Transverse colon (tissue), 4 donors: ENCODE data around the gene MIDN.

Source experiments
- EP300 ChIP-seq: sonication (generic); formaldehyde crosslinking; IDR thresholded peaks from one replicate; pipeline ENCODE4 v1.6.1; 2017; ENCODE audit warnings: antibody characterized with exemption, low read depth
- POLR2A ChIP-seq: fragments of 450-650 bp; IDR thresholded peaks from one replicate; pipeline ENCODE4 v1.6.1; 2016; ENCODE audit warnings: antibody characterized with exemption, mild to moderate bottlenecking, moderate library complexity
- POLR2AphosphoS5 ChIP-seq, 3 donors: sonication (generic); formaldehyde crosslinking; IDR thresholded peaks; one replicate each; pipeline ENCODE4 v1.6.1; 2016; ENCODE audit warnings: antibody characterized with exemption in 3 of 3
- TF ChIP-seq, protein P1 (sequence below), 5 experiments: fragments of 200-600 bp in 3 of 5; fragments of 450-650 bp in 2 of 5; sonication (generic) in 3 of 5; IDR thresholded peaks; 1 replicate in 2 of 5; 2 replicates in 3 of 5; pipeline ENCODE4 v1.5.1; 2016 to 2017; ENCODE audit warnings: antibody characterized with exemption in 5 of 5, inconsistent platforms in 3 of 5, mild to moderate bottlenecking in 2 of 5, moderate library complexity in 1 of 5

GRCh38 chr19:1241417-1242095, 6.8 kb upstream of the MIDN start, which contains the start of gene ATP5F1D:
- TF ChIP-seq POLR2A: no peak
- TF ChIP-seq, protein P1, sequence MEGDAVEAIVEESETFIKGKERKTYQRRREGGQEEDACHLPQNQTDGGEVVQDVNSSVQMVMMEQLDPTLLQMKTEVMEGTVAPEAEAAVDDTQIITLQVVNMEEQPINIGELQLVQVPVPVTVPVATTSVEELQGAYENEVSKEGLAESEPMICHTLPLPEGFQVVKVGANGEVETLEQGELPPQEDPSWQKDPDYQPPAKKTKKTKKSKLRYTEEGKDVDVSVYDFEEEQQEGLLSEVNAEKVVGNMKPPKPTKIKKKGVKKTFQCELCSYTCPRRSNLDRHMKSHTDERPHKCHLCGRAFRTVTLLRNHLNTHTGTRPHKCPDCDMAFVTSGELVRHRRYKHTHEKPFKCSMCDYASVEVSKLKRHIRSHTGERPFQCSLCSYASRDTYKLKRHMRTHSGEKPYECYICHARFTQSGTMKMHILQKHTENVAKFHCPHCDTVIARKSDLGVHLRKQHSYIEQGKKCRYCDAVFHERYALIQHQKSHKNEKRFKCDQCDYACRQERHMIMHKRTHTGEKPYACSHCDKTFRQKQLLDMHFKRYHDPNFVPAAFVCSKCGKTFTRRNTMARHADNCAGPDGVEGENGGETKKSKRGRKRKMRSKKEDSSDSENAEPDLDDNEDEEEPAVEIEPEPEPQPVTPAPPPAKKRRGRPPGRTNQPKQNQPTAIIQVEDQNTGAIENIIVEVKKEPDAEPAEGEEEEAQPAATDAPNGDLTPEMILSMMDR (IDR thresholded peaks at IDR 0.05): no peak
- peak; percentile 88 to 92 (median 91) for TF ChIP-seq POLR2AphosphoS5 (IDR thresholded peaks at IDR 0.05)
- TF ChIP-seq EP300: no peak
